ENCODE results near the gene CDC42. TPM values are rescaled to one million over a fixed set of nuclear protein-coding genes. Genes with fewer than 3 reads are reported as not detected.

CDC42 gene
- total RNA-seq, 4 donors from 2014 or later = 153 to 332 (median 228) TPM

- TF ChIP-seq CTCF (IDR thresholded peaks at IDR 0.05; ENCODE audit: low read depth) = no peak
Observed at GRCh38 chr1:22041505-22041904, 11.0 kb upstream of the CDC42 start.

GRCh38 chr1:22043198-22043769 lies 9.2 kb upstream of the CDC42 start:
- TF ChIP-seq CTCF (IDR thresholded peaks at IDR 0.05; ENCODE audit: low read depth) = no peak

GRCh38 chr1:22044690-22045420 lies 7.7 kb upstream of the CDC42 start:
- no peak for TF ChIP-seq CTCF (IDR thresholded peaks at IDR 0.05; ENCODE audit: low read depth)

- TF ChIP-seq CTCF (IDR thresholded peaks at IDR 0.05; ENCODE audit: low read depth) = no peak
Observed at GRCh38 chr1:22045604-22046228, 6.8 kb upstream of the CDC42 start.

GRCh38 chr1:22048351-22049192 lies 3.9 kb upstream of the CDC42 start:
- no peak for TF ChIP-seq CTCF (IDR thresholded peaks at IDR 0.05; ENCODE audit: low read depth)

GRCh38 chr1:22050330-22050729 lies 2.2 kb upstream of the CDC42 start:
- no peak for TF ChIP-seq CTCF (IDR thresholded peaks at IDR 0.05; ENCODE audit: low read depth)
